Progenitor cell of endocrine pancreas (in vitro differentiated cells): ENCODE measurements around the gene LRRC28. TPM values are rescaled to one million over a fixed set of nuclear protein-coding genes. Genes with fewer than 3 reads are reported as not detected.

Source experiments
- DNase-seq: peaks from one replicate; pipeline ENCODE4 v3.0.0; 2021; ENCODE audit warnings: low spot score; ENCODE audit not compliant: unreplicated experiment
- H3K27ac Mint-ChIP-seq: 2 replicates; pipeline ENCODE4 v1.8.0; 2021; ENCODE audit warnings: mild to moderate bottlenecking, moderate library complexity, mixed read lengths
- H3K27me3 Mint-ChIP-seq: 2 replicates; pipeline ENCODE4 v1.8.0; 2021; ENCODE audit warnings: mixed read lengths
- H3K36me3 Mint-ChIP-seq: 2 replicates; pipeline ENCODE4 v1.8.0; 2022; ENCODE audit warnings: mixed read lengths; ENCODE audit not compliant: insufficient read depth
- H3K4me1 Mint-ChIP-seq: 2 replicates; pipeline ENCODE4 v1.8.0; 2021; ENCODE audit warnings: low read depth, mixed read lengths
- H3K4me3 Mint-ChIP-seq: 2 replicates; pipeline ENCODE4 v1.8.0; 2021; ENCODE audit warnings: low read depth, mild to moderate bottlenecking, moderate library complexity, mixed read lengths
- H3K9me3 Mint-ChIP-seq: 2 replicates; pipeline ENCODE4 v1.8.0; 2021; ENCODE audit warnings: low read depth, mixed read lengths
- CTCF ChIP-seq: fragments of 200-600 bp; sonication (generic); IDR thresholded peaks from one replicate; pipeline ENCODE4 v1.5.0; 2021; ENCODE audit warnings: antibody characterized with exemption, mild to moderate bottlenecking; ENCODE audit not compliant: unreplicated experiment
- total RNA-seq: library from RNA; stranded (reverse); gene quantifications from 2 replicates; pipeline ENCODE4 v1.2.1, GENCODE V29; 2021

The LRRC28 gene
- total RNA-seq, 1 donor from 2014 or later: 36.5 TPM

GRCh38 chr15:99211926-99212325 lies 39.4 kb upstream of the LRRC28 start:
- H3K4me3 Mint-ChIP-seq: no peak overlapping the region
- no peaks in the 10 kb centered on the region for H3K4me1 Mint-ChIP-seq
- H3K27me3 Mint-ChIP-seq: no peaks in the 10 kb centered on the region
- TF ChIP-seq CTCF: no peak
- no peak overlapping the region for H3K27ac Mint-ChIP-seq
- no peaks in the 10 kb centered on the region for H3K9me3 Mint-ChIP-seq
- H3K36me3 Mint-ChIP-seq: peaks cover 4% of the 10 kb centered on the region
- no peak for DNase-seq

GRCh38 chr15:99212406-99212805 lies 38.9 kb upstream of the LRRC28 start:
- Mint-ChIP-seq H3K9me3 (no peaks in the 10 kb centered on the region), H3K4me1 (no peaks in the 10 kb centered on the region), H3K4me3 (no peak overlapping the region), H3K27ac (no peak overlapping the region), H3K36me3 (peaks cover 5% of the 10 kb centered on the region), H3K27me3 (no peaks in the 10 kb centered on the region)
- DNase-seq: no peak
- no peak for TF ChIP-seq CTCF

- no peaks in the 10 kb centered on the region for H3K27me3 Mint-ChIP-seq
- H3K9me3 Mint-ChIP-seq: no peaks in the 10 kb centered on the region
- peaks cover 10% of the 10 kb centered on the region for H3K36me3 Mint-ChIP-seq
- TF ChIP-seq CTCF: peak; percentile 90
- H3K4me1 Mint-ChIP-seq: no peaks in the 10 kb centered on the region
- H3K4me3 Mint-ChIP-seq: no peak overlapping the region
- H3K27ac Mint-ChIP-seq: no peak overlapping the region
- DNase-seq: peak; percentile 44
Measured at GRCh38 chr15:99213187-99213811, 38.0 kb upstream of the LRRC28 start.

GRCh38 chr15:99224372-99225214 lies 26.7 kb upstream of the LRRC28 start:
- TF ChIP-seq CTCF: no peak
- no peak overlapping the region for H3K4me3 Mint-ChIP-seq
- H3K27me3 Mint-ChIP-seq: no peaks in the 10 kb centered on the region
- peaks cover 19% of the 10 kb centered on the region for H3K36me3 Mint-ChIP-seq
- H3K4me1 Mint-ChIP-seq: peaks cover 3% of the 10 kb centered on the region
- H3K9me3 Mint-ChIP-seq: no peaks in the 10 kb centered on the region
- DNase-seq: no peak
- no peak overlapping the region for H3K27ac Mint-ChIP-seq

GRCh38 chr15:99226802-99227201 lies 24.5 kb upstream of the LRRC28 start:
- no peak overlapping the region for H3K4me3 Mint-ChIP-seq
- H3K4me1 Mint-ChIP-seq: peaks cover 3% of the 10 kb centered on the region
- H3K27ac Mint-ChIP-seq: no peak overlapping the region
- H3K27me3 Mint-ChIP-seq: no peaks in the 10 kb centered on the region
- DNase-seq: no peak
- H3K9me3 Mint-ChIP-seq: no peaks in the 10 kb centered on the region
- TF ChIP-seq CTCF: no peak
- peaks cover 16% of the 10 kb centered on the region for H3K36me3 Mint-ChIP-seq
